ENCODE measurements around the gene POLR3K. TPM values are rescaled to one million over a fixed set of nuclear protein-coding genes. Genes with fewer than 3 reads are reported as not detected.
"Not testable (repeated sequence)": the region's sequence is repeated elsewhere in the genome, so short reads cannot be mapped to it uniquely, and the experiment has no call there.

Gene POLR3K
- total RNA-seq, 6 donors from 2014 or later, result 4.2 to 15.7 (median 6.6) TPM

DNA sequence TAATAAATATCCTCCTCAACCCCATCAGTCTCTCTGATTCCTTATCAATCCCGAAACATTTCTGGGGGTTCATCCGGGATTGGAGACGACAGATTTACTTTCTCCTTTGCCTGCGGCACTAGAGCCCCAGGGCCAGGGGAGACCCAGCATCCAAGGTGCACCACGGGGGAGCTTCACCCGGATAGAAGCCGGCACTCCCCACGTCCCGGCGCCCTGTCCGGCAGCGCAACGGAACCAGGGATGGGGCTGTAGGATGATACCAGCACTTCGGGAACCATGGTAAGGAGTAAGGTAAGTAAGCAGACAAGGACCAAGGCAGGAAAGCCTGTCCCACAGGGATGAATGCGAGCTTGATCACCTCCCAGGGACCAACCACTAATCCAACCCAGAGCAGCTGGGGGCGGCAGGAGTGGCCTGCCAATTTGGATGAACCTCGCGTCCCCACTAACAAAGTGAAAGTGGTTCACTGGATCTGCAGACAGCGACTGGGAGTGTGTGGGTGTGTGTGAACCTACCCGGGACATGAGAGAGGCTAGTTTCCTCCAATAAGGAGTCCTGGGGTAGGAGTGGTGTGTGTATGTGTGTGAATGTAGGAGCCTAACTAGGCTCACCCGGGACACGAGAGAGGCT lies 11.9 kb downstream of the POLR3K start:
- ATAC-seq (ENCODE audit: low FRiP score in 2 of 2), result peak in 1 of 2 donors; percentile 62
- Histone ChIP-seq H3K27ac (no peak overlapping the region), H3K27me3 (no peaks in the 10 kb centered on the region), H3K36me3 (peaks cover 0 to 18% (median 6%) of the 10 kb centered on the region in 4 donors), H3K4me1 (peaks cover 0 to 13% (median 7%) of the 10 kb centered on the region in 4 donors), H3K9me3 (no peaks in the 10 kb centered on the region), H3K4me3 (no peak overlapping the region)
- 92 to 94% methylated on average over 20 to 22 of the region's 22 CpGs for WGBS, 2 donors
- TF ChIP-seq EP300 (IDR thresholded peaks at IDR 0.05) (no peak), POLR2A (IDR thresholded peaks at IDR 0.05) (no peak), POLR2AphosphoS5 (IDR thresholded peaks at IDR 0.05) (no peak)
- TF ChIP-seq, protein P1, sequence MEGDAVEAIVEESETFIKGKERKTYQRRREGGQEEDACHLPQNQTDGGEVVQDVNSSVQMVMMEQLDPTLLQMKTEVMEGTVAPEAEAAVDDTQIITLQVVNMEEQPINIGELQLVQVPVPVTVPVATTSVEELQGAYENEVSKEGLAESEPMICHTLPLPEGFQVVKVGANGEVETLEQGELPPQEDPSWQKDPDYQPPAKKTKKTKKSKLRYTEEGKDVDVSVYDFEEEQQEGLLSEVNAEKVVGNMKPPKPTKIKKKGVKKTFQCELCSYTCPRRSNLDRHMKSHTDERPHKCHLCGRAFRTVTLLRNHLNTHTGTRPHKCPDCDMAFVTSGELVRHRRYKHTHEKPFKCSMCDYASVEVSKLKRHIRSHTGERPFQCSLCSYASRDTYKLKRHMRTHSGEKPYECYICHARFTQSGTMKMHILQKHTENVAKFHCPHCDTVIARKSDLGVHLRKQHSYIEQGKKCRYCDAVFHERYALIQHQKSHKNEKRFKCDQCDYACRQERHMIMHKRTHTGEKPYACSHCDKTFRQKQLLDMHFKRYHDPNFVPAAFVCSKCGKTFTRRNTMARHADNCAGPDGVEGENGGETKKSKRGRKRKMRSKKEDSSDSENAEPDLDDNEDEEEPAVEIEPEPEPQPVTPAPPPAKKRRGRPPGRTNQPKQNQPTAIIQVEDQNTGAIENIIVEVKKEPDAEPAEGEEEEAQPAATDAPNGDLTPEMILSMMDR (IDR thresholded peaks at IDR 0.05), result no peak
- DNase-seq, result peak in 1 of 2 donors; percentile 56

DNA sequence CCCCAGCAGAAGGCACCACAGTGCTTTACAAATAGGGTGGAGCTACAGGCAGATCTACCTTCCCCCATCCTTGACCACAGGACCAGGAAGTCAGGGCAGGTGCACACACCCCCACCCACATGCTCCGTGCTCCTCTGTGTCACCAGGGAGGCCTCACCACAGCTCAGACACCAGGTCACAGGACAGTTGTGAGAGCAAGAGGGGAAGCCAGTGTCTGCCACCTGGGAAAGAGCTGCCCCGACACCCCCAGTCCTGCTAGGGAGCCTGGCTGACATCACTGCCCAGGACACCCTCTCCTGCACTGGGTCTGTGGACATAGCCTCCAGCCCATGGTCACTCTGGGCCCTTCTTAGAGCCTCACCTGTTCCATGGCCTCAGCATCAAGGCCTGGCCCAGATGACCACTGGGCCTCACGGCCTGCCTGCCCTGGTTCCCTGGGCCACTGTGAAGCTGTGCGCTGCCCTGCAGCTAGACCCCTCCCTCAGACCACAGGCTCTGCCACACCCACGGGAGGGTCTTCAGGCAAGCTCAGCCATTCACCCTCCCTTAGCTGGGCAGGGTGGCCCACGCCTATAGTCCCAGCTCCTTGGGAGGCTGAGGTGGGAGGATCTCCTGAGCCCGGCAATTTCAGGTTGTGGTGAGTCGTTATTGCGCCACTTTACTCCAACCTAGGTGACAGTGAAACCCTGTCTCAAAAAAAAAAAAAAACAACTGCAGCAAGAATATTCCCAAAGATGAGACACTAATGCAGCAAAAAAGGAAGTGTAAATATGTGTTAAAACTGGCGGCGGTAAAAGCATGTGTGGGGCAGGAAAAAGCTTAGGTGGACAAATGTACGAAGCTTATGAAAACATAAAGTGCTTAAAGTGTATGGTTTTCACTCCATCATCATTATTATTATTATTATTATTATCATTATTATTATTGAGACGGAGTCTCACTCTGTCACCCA lies 14.2 kb downstream of the POLR3K start:
- Histone ChIP-seq H3K4me3 (no peak overlapping the region), H3K27me3 (no peaks in the 10 kb centered on the region), H3K9me3 (no peaks in the 10 kb centered on the region), H3K27ac (peak overlapping the region in 1 of 4 donors; percentile 39), H3K36me3 (no peaks in the 10 kb centered on the region), H3K4me1 (peaks cover 0 to 19% (median 9%) of the 10 kb centered on the region in 4 donors)
- DNase-seq (peak in 1 of 2 donors; percentile 67), ATAC-seq (ENCODE audit: low FRiP score in 2 of 2) (peak; percentile 18 to 76)
- TF ChIP-seq, protein P1 (IDR thresholded peaks at IDR 0.05), result no peak
- no peak for TF ChIP-seq POLR2A (IDR thresholded peaks at IDR 0.05)
- WGBS, 2 donors, result 72 to 82% methylated on average over 11 to 13 of the region's 13 CpGs

DNA sequence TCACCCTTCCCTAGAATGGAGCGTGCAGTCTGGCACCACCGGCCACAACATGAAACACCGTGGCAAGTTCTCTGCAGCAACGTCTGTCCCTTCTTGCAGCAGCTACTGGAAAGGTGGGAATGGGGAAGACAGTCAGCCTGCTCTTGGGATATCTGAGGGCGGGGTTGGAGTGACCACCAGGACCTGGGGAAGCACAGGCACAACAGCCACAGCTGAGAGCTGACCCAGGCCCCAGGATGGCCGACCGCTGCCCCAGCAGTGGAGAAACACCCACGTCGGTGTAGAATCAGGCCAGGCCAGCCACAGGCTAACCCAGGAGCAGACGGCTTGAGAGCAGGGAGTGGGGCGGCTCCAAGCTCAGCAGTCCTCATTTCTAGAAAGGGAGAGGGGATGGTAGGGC lies 15.2 kb downstream of the POLR3K start:
- WGBS, 2 donors, result 92 to 95% methylated on average over 8 to 11 of the region's 11 CpGs
- H3K27ac ChIP-seq, H3K27me3 ChIP-seq: not testable (repeated sequence)

DNA sequence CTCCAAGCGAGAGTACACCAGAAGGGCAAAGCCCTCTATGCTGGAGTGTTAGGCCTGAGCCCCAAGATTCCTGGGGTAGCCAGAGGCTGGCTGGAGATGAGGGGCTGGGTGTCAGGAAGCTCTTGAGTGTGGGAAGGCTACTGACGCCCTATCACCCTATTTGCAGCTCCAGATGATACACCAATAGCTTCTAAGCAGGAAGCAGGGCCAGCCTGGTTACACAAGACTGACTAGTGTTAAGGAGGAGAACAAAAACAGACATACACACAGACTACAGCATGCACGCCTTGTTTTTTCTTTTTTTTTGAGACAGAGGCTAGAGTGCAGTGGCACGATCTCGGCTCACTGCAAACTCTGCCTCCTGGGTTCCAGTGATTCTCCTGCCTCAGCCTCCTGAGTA lies 15.9 kb downstream of the POLR3K start:
- DNase-seq (no peak), ATAC-seq (ENCODE audit: low FRiP score in 2 of 2) (peak in 1 of 2 donors; percentile 27)
- 81 to 90% methylated on average over 5 of the region's 5 CpGs for WGBS, 2 donors
- Histone ChIP-seq H3K36me3 (no peaks in the 10 kb centered on the region), H3K4me3 (no peak overlapping the region), H3K27ac (no peak overlapping the region), H3K27me3 (no peaks in the 10 kb centered on the region), H3K9me3 (no peaks in the 10 kb centered on the region), H3K4me1 (peaks cover 0 to 19% (median 9%) of the 10 kb centered on the region in 4 donors)
- no peak for TF ChIP-seq POLR2AphosphoS5 (IDR thresholded peaks at IDR 0.05)

More for the DNA sequence above, 15.2 kb downstream of the POLR3K start:
- not testable (repeated sequence) for H3K36me3 ChIP-seq; ATAC-seq (ENCODE audit: low FRiP score in 2 of 2); DNase-seq; H3K4me3 ChIP-seq; H3K9me3 ChIP-seq
- peaks cover 0 to 19% (median 9%) of the 10 kb centered on the region in 4 donors for H3K4me1 ChIP-seq

DNA sequence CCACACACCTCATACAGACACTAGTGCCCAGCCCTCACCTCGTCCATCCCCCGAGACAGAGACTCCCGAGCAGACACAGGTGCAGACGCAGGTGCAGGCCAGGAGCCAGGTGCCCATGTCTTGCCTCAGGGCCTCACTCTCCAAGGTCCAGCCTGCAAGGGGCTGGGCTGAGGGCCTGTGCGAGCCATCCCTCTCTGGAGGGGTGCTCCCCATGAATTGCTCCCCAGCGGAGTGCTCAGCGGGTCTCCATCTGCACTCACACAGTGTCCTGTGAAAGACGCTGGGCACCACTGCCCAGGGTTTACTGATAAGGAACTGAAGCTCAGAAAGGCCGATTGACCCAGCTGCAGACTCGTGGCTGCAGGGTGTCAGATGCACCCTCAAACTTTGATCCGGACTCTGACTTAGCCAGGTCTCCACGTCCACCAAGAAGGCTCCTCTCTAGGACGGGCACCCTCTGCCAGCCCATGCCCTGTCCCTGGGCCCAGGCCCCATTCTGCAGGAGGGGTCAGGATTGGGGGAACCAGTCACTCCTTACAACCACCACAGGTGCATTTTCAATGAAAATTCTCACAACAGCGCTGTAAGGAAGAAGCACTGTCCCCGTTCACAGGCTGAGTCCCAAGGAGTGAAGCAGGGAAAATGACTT lies 16.9 kb downstream of the POLR3K start:
- Histone ChIP-seq H3K36me3 (no peaks in the 10 kb centered on the region), H3K4me3 (no peak overlapping the region), H3K27me3 (no peaks in the 10 kb centered on the region), H3K9me3 (no peaks in the 10 kb centered on the region), H3K27ac (no peak overlapping the region), H3K4me1 (peaks cover 0 to 19% (median 9%) of the 10 kb centered on the region in 4 donors)
- TF ChIP-seq, protein P1 (IDR thresholded peaks at IDR 0.05), result no peak
- TF ChIP-seq POLR2A (IDR thresholded peaks at IDR 0.05) (no peak), EP300 (IDR thresholded peaks at IDR 0.05) (no peak), POLR2AphosphoS5 (IDR thresholded peaks at IDR 0.05) (no peak)
- DNase-seq (no peak), ATAC-seq (ENCODE audit: low FRiP score in 2 of 2) (no peak)
- 94 to 97% methylated on average over 4 to 15 of the region's 15 CpGs for WGBS, 2 donors

Measured in upper lobe of left lung (tissue), 6 donors.